ENCODE measurements around the gene RSBN1. TPM values are rescaled to one million over a fixed set of nuclear protein-coding genes. Genes with fewer than 3 reads are reported as not detected.

RSBN1 gene
- total and polyA plus RNA-seq, 2 experiments from 2014 or later: 15.4 to 17.4 TPM

DNA sequence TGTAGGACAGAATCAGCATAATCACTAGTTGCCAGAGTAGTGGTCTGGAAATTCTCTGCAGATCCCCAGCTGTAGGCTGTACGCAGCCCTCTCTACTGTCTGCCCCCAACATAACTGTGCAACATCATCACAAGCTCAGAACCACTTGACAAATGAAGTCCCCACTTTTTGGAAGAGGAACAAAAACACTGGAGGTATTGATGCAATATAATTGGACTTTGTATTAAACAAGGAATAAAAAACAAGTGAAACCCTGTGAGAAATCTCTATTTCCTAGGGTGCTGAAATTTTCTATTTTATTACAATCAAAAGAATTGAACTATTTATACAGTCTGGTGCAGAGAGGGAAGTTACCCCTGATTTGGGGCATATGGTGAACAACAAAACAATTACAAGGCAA, 68.2 kb downstream of the RSBN1 start (continued):
- TF ChIP-seq, protein P1, sequence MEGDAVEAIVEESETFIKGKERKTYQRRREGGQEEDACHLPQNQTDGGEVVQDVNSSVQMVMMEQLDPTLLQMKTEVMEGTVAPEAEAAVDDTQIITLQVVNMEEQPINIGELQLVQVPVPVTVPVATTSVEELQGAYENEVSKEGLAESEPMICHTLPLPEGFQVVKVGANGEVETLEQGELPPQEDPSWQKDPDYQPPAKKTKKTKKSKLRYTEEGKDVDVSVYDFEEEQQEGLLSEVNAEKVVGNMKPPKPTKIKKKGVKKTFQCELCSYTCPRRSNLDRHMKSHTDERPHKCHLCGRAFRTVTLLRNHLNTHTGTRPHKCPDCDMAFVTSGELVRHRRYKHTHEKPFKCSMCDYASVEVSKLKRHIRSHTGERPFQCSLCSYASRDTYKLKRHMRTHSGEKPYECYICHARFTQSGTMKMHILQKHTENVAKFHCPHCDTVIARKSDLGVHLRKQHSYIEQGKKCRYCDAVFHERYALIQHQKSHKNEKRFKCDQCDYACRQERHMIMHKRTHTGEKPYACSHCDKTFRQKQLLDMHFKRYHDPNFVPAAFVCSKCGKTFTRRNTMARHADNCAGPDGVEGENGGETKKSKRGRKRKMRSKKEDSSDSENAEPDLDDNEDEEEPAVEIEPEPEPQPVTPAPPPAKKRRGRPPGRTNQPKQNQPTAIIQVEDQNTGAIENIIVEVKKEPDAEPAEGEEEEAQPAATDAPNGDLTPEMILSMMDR (conservative IDR thresholded peaks at IDR 0.05; ENCODE audit: low read depth in 2 of 2): no peak
- TF ChIP-seq NANOG (IDR thresholded peaks at IDR 0.05; ENCODE audit: borderline replicate concordance) (no peak), EZH2 (IDR thresholded peaks at IDR 0.05; ENCODE audit: low read depth, unreplicated experiment) (no peak), STAT1 (IDR thresholded peaks at IDR 0.05; ENCODE audit: unreplicated experiment) (no peak), ZNF331 (CRISPR knock-in tag; IDR thresholded peaks at IDR 0.05; ENCODE audit: low read depth) (no peak), CREB1 (CRISPR knock-in tag; IDR thresholded peaks at IDR 0.05; ENCODE audit: low read depth) (no peak)
- TF ChIP-seq, protein P2, sequence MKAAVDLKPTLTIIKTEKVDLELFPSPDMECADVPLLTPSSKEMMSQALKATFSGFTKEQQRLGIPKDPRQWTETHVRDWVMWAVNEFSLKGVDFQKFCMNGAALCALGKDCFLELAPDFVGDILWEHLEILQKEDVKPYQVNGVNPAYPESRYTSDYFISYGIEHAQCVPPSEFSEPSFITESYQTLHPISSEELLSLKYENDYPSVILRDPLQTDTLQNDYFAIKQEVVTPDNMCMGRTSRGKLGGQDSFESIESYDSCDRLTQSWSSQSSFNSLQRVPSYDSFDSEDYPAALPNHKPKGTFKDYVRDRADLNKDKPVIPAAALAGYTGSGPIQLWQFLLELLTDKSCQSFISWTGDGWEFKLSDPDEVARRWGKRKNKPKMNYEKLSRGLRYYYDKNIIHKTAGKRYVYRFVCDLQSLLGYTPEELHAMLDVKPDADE (IDR thresholded peaks at IDR 0.05): no peak

DNA sequence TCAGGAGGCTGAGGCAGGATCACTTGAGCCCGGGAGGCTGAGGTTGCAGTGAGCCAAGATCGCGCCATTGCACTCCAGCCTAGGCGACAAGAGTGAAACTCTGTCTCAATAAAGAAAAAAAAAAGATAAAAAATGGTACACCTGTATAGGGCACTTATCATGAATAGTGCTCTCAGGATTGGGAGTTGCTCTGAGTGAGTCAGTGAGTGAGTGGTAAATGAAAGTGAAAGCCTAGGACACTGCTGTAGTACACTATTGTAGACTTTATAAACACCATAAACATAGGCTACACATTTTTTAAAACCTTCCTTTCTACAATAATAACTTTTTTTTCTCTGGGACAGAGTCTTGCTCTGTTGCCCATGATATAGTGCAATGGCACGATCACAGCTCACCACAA, 69.8 kb downstream of the RSBN1 start:
- DNase-seq (ENCODE audit: low spot score) (no peak), ATAC-seq (no peak)
- Histone ChIP-seq H4K20me1 (replicated peaks; ENCODE audit: insufficient read depth) (peaks cover 3% of the 10 kb centered on the region; the same call in 1 of the 2 replicates), H3K79me2 (replicated peaks; ENCODE audit: insufficient read depth) (no peaks in the 10 kb centered on the region), H3K36me3 (ENCODE audit: insufficient read depth) (no peaks in the 10 kb centered on the region; the same call in 1 of the 2 replicates), H3K4me2 (no peak overlapping the region), H3K9me2 (ENCODE audit: insufficient read depth) (no peaks in the 10 kb centered on the region), H3K27ac (ENCODE audit: low read depth) (no peak overlapping the region), H3F3A (replicated peaks; ENCODE audit: low read depth) (no peaks in the 10 kb centered on the region), H3K27me3 (ENCODE audit: insufficient read depth) (no peaks in the 10 kb centered on the region), H2AFZ (no peak overlapping the region), H3K4me3 (no peak overlapping the region), H3K4me1 (ENCODE audit: insufficient read depth) (no peaks in the 10 kb centered on the region)
- Mint-ChIP-seq H3K4me3 (no peak overlapping the region), H3K9me3 (peaks cover 7% of the 10 kb centered on the region; the same call in 1 of the 3 replicates), H3K36me3 (ENCODE audit: low read depth) (peaks cover 27% of the 10 kb centered on the region), H3K4me1 (no peaks in the 10 kb centered on the region), H3K27ac (no peak overlapping the region), H3K27me3 (ENCODE audit: insufficient read depth, low read depth, poor library complexity) (no peaks in the 10 kb centered on the region)
- TF ChIP-seq POLR2AphosphoS5 (IDR thresholded peaks at IDR 0.05; ENCODE audit: low read depth) (no peak), JUNB (IDR thresholded peaks at IDR 0.05; ENCODE audit: unreplicated experiment) (no peak), NANOG (IDR thresholded peaks at IDR 0.05; ENCODE audit: borderline replicate concordance) (no peak), EZH2 (IDR thresholded peaks at IDR 0.05; ENCODE audit: low read depth, unreplicated experiment) (no peak), ZNF114 (CRISPR knock-in tag; IDR thresholded peaks at IDR 0.05) (no peak), ZNF331 (CRISPR knock-in tag; IDR thresholded peaks at IDR 0.05; ENCODE audit: low read depth) (no peak), CREB1 (CRISPR knock-in tag; IDR thresholded peaks at IDR 0.05; ENCODE audit: low read depth) (no peak), EZH2phosphoT487 (IDR thresholded peaks at IDR 0.05; ENCODE audit: unreplicated experiment) (no peak)
- TF ChIP-seq, protein P1 (conservative IDR thresholded peaks at IDR 0.05; ENCODE audit: low read depth in 2 of 2): no peak
- TF ChIP-seq, protein P3, sequence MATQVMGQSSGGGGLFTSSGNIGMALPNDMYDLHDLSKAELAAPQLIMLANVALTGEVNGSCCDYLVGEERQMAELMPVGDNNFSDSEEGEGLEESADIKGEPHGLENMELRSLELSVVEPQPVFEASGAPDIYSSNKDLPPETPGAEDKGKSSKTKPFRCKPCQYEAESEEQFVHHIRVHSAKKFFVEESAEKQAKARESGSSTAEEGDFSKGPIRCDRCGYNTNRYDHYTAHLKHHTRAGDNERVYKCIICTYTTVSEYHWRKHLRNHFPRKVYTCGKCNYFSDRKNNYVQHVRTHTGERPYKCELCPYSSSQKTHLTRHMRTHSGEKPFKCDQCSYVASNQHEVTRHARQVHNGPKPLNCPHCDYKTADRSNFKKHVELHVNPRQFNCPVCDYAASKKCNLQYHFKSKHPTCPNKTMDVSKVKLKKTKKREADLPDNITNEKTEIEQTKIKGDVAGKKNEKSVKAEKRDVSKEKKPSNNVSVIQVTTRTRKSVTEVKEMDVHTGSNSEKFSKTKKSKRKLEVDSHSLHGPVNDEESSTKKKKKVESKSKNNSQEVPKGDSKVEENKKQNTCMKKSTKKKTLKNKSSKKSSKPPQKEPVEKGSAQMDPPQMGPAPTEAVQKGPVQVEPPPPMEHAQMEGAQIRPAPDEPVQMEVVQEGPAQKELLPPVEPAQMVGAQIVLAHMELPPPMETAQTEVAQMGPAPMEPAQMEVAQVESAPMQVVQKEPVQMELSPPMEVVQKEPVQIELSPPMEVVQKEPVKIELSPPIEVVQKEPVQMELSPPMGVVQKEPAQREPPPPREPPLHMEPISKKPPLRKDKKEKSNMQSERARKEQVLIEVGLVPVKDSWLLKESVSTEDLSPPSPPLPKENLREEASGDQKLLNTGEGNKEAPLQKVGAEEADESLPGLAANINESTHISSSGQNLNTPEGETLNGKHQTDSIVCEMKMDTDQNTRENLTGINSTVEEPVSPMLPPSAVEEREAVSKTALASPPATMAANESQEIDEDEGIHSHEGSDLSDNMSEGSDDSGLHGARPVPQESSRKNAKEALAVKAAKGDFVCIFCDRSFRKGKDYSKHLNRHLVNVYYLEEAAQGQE (IDR thresholded peaks at IDR 0.05; ENCODE audit: unreplicated experiment): no peak
- TF ChIP-seq, protein P2 (IDR thresholded peaks at IDR 0.05): no peak
